HEK293T (cell line): ENCODE results near the gene SMIM3.
"Not testable (repeated sequence)": the region's sequence is repeated elsewhere in the genome, so short reads cannot be mapped to it uniquely, and the experiment has no call there.

Experiments
- CTCF ChIA-PET: fragments of 350-600 bp; formaldehyde crosslinking; extraction: SDS; loops from one replicate; lab custom pipeline; 2021; ENCODE audit warnings: antibody characterized with exemption, inconsistent platforms; lab: Yijun Ruan, JAX
- POLR2A ChIA-PET: fragments of 350-600 bp; formaldehyde crosslinking; extraction: SDS; loops from one replicate; lab custom pipeline; 2020; ENCODE audit warnings: antibody characterized with exemption, inconsistent platforms; lab: Yijun Ruan, JAX
- DNase-seq: peaks from one replicate; pipeline ENCODE4 v3.0.0; 2012; ENCODE audit warnings: mixed read lengths; ENCODE audit errors: extremely low spot score
- ARNT ChIP-seq: fragments of 450-650 bp; IDR thresholded peaks from 2 replicates; pipeline ENCODE4 v1.6.1; 2017; ENCODE audit warnings: mild to moderate bottlenecking
- BHLHE40 ChIP-seq: fragments of 450-650 bp; IDR thresholded peaks from 2 replicates; pipeline ENCODE4 v1.6.1; 2016; ENCODE audit warnings: mild to moderate bottlenecking, moderate library complexity, borderline replicate concordance
- CTBP1 ChIP-seq: fragments of 450-650 bp; IDR thresholded peaks from 2 replicates; pipeline ENCODE4 v1.6.1; 2016; ENCODE audit warnings: borderline replicate concordance
- ELF4 ChIP-seq: fragments of 450-650 bp; IDR thresholded peaks from 2 replicates; pipeline ENCODE4 v1.6.1; 2017; ENCODE audit warnings: antibody characterized with exemption
- FOXA1 ChIP-seq: fragments of 450-650 bp; IDR thresholded peaks from 2 replicates; pipeline ENCODE4 v1.6.1; 2016; ENCODE audit warnings: mild to moderate bottlenecking
- FOXK2 ChIP-seq: fragments of 450-650 bp; IDR thresholded peaks from 2 replicates; pipeline ENCODE4 v1.6.1; 2016; ENCODE audit warnings: mild to moderate bottlenecking
- FOXM1 ChIP-seq: fragments of 450-650 bp; IDR thresholded peaks from 2 replicates; pipeline ENCODE4 v1.6.1; 2017; ENCODE audit warnings: mild to moderate bottlenecking, borderline replicate concordance
- HDGF ChIP-seq: fragments of 450-650 bp; IDR thresholded peaks from 2 replicates; pipeline ENCODE4 v1.6.1; 2017; ENCODE audit warnings: antibody characterized with exemption, borderline replicate concordance
- L3MBTL2 ChIP-seq: fragments of 450-650 bp; conservative IDR thresholded peaks from 2 replicates; pipeline ENCODE4 v1.6.1; 2016; ENCODE audit warnings: mild to moderate bottlenecking
- LEF1 ChIP-seq: fragments of 450-650 bp; IDR thresholded peaks from 2 replicates; pipeline ENCODE4 v1.6.1; 2017; ENCODE audit warnings: mild to moderate bottlenecking, borderline replicate concordance
- NFRKB ChIP-seq: fragments of 450-650 bp; IDR thresholded peaks from 2 replicates; pipeline ENCODE4 v1.6.1; 2016; ENCODE audit warnings: mild to moderate bottlenecking, moderate library complexity
- SP1 ChIP-seq: fragments of 450-650 bp; IDR thresholded peaks from 2 replicates; pipeline ENCODE4 v1.6.1; 2017
- SUZ12 ChIP-seq: fragments of 450-650 bp; IDR thresholded peaks from 2 replicates; pipeline ENCODE4 v1.6.1; 2016; ENCODE audit warnings: mild to moderate bottlenecking
- TARDBP ChIP-seq: fragments of 450-650 bp; IDR thresholded peaks from 2 replicates; pipeline ENCODE4 v1.6.1; 2016
- ZNF384 ChIP-seq: fragments of 450-650 bp; IDR thresholded peaks from 2 replicates; pipeline ENCODE4 v1.6.1; 2016
- TF ChIP-seq, protein P1 (sequence below): fragments of 450-650 bp; IDR thresholded peaks from 2 replicates; pipeline ENCODE4 v1.6.1; 2016

The SMIM3 gene

DNA sequence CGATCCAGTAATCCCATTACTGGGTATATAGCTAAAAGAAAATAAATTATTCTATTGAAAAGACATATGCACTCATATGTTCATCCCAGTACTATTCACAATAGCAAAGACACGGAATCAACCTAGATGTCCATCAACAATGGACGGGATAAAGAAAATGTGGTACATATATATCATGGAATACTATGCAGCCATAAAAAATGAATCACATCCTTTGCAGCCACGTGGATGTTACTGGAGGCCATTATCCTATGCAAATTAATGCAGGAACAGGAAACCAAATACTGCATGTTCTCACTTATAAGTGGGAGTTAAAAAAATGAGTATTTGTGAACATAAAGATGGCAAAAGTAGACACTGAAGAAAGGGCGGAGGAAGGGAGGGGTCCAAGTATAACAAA is 51.2 kb downstream of the SMIM3 start:
- DNase-seq = no peak
- TF ChIP-seq CTBP1 (no peak), FOXM1 (no peak), SUZ12 (no peak), NFRKB (no peak), LEF1 (no peak), TARDBP (no peak), L3MBTL2 (no peak), ZNF384 (no peak), HDGF (no peak), SP1 (no peak), FOXA1 (no peak), ELF4 (no peak)
- TF ChIP-seq, protein P1, sequence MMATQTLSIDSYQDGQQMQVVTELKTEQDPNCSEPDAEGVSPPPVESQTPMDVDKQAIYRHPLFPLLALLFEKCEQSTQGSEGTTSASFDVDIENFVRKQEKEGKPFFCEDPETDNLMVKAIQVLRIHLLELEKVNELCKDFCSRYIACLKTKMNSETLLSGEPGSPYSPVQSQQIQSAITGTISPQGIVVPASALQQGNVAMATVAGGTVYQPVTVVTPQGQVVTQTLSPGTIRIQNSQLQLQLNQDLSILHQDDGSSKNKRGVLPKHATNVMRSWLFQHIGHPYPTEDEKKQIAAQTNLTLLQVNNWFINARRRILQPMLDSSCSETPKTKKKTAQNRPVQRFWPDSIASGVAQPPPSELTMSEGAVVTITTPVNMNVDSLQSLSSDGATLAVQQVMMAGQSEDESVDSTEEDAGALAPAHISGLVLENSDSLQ = no peak
- ChIA-PET POLR2A (no interaction called here), CTCF (no interaction called here)

DNA sequence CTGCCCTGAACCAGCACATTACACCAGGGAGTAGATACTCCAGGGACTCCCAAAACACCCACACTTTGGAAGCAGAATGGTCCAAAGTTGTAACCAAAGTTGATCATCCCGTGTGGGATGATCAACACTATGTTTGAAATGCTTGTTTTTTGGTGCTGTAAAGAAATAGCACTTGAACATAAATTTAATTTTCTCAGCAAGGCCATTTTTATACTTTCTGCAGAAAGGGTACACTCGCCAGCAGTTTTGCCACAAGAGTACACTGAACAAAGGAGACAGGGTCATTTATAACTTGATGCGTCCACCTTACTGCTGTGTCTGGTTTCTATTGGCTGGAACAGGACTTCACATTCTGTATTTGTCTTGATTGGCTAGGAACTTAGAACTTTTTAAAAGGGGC is 53.3 kb downstream of the SMIM3 start:
- CTCF ChIA-PET, DNase-seq: not testable (repeated sequence)

DNA sequence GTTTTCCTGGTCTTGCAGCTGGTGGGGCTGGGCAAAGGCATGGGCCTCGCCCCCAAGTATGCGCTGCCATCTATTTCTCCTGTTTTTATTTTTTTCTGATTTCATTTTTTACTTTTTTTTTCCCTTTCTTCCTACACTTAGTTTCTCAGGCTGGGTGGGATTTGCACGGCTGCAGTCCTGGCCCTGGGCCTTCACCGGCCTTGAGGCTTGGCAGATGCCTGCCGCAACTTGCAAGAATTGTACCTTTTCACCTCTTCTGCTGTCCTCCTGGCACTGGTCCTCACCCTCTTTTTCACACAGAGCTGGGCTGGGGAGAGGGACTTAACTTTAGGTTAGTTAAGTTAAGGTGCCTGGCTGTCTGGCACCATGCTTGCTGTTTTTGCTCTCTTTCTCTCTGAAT is 57.5 kb downstream of the SMIM3 start:
- TF ChIP-seq L3MBTL2 = no peak
- no peak for TF ChIP-seq SP1
- DNase-seq = no peak
- POLR2A ChIA-PET = no interaction called here
- CTCF ChIA-PET = no interaction called here

More for the DNA sequence above, 53.3 kb downstream of the SMIM3 start:
- POLR2A ChIA-PET = not testable (repeated sequence)

DNA sequence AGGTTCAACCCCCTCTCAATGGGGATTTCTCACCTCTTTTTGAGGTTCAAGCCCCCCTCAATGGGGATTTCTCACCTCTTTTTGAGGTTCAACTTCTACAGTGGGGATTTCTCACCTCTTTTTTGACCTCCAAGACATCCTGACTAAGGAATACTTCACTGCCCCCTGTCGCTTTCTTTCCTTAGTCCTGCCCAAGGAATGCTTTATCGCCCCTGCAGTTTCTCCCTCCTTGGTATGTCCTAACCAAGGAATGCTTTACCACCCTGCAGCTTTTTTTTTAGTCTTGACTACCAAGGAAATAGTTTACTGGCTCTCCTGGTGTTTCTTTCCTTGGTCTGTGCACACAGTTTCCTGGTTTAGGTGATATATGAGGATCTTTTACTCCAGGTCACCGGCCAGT is 58.1 kb downstream of the SMIM3 start:
- no peak for DNase-seq
- ChIA-PET CTCF (no interaction called here), POLR2A (no interaction called here)
- TF ChIP-seq NFRKB (no peak), FOXK2 (no peak), HDGF (no peak), ZNF384 (no peak), FOXA1 (no peak), SUZ12 (no peak), BHLHE40 (no peak), SP1 (no peak), LEF1 (no peak), TARDBP (no peak), FOXM1 (no peak), L3MBTL2 (no peak), ELF4 (no peak), ARNT (no peak)
- TF ChIP-seq, protein P1 = no peak

DNA sequence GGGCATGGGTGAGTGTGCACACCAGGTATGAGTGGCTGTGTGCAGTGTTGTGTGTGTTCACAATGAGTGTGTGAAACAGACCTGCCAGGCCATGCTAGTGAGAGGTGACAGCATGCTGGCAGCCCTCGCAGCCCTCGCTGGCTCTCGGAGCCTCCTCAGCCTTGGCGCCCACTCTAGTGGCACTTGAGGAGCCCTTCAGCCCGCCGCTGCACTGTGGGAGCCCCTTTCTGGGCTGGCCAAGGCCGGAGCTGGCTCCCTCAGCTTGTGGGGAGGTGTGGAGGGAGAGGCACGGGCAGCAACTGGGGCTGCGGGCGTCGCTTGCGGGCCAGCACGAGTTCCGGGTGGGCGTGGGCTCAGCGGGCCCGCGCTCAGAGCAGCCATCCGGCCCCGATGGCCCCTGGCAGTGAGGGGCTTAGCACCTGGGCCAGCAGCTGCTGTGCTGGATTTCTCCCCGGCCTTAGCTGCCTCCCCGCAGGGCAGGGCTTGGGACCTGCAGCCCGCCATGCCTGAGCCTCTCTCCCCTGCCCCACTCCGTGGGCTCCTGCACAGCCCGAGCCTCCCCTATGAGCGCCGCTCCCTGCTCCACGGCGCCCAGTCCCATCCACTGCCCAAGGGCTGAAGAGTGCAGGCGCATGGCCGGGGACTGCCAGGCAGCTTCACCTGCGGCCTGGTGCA is 66.8 kb downstream of the SMIM3 start:
- POLR2A ChIA-PET = interaction anchor here (0.8 kb wide), 1 partner anchor 145 kb away, joined by 5 read pairs; the partner anchor contains the start of gene RBM22

DNA sequence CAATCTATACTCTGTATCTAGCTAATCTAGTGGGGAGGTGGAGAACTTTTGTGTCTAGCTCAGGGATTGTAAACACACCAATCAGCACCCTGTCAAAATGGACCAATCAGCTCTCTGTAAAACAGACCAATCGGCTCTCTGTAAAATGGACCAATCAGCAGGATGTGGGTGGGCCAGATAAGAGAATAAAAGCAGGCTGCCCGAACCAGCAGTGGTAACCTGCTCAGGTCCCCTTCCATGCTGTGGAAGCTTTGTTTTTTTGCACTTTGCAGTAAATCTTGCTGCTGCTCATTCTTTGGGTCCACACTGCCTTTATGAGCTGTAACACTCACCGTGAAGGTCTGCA is 67.7 kb downstream of the SMIM3 start, which contains the start of gene IRGM:
Gene IRGM, plus strand, starts transcription at position 214 of the 346 bp plus-strand sequence. CDS start 1,603 bp downstream, outside the sequence.
- POLR2A ChIA-PET = interaction anchor here (0.8 kb wide), 1 partner anchor 146 kb away, joined by 5 read pairs; the partner anchor contains the start of gene RBM22
- not testable (repeated sequence) for DNase-seq
- CTCF ChIA-PET = interaction anchor here (1.1 to 3.5 kb wide), 4 partner anchors 18 to 389 kb away, joined by 3 to 26 read pairs (median 14); no protein-coding TSS in a partner anchor

More for the DNA sequence above, 66.8 kb downstream of the SMIM3 start:
- DNase-seq = not testable (repeated sequence)
- CTCF ChIA-PET = interaction anchor here (0.6 to 3.5 kb wide), 3 partner anchors 44 to 715 kb away, joined by 3 to 26 read pairs (median 25); no protein-coding TSS in a partner anchor
